Pons (tissue), 1 donor: Measurements from ENCODE around the gene FNBP1.
A peak's percentile ranks its signal among the peaks of the same experiment; 100 is the strongest.

ENCODE experiments used
- DNase-seq: peaks from one replicate; pipeline ENCODE4 v3.0.0-alpha.2; 2016; ENCODE audit warnings: low spot score

The FNBP1 gene

DNA sequence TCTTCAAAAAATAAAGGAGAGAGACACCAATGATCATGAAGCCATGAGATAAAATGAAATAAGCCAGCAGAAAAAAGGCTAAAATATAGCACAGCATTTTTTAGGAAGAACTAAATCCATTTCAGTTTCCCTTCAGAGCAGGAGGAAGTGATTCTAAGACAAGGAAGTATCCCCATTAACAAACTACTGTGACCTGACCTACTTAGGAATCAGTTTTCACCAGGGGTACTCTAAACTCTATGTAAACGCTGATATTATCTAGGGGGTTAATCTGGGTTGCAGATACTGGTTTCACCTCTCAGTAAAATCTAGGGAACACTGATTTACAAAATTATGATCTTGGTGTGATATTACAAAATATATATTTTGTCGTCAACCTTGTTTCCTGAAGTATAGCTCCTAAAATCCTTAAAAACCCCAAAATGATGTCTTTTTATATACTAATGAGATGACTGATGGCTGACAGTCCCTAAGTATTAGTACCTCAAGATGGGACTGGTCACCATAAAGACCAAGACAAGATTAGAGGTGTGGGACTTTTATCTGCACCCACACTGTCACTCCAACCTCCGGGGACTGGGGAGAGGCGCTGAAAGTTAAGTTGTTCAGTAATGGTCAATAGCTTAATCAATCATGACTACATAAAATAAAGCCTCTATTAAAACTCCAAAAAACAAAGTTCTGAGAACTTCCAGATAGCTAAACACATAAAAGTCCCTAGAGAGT, 2.9 kb upstream of the FNBP1 start:
- DNase-seq, result no peak

GRCh38 chr9:130043654-130044623, 950 bp upstream of the FNBP1 start:
- DNase-seq, result no peak

DNA sequence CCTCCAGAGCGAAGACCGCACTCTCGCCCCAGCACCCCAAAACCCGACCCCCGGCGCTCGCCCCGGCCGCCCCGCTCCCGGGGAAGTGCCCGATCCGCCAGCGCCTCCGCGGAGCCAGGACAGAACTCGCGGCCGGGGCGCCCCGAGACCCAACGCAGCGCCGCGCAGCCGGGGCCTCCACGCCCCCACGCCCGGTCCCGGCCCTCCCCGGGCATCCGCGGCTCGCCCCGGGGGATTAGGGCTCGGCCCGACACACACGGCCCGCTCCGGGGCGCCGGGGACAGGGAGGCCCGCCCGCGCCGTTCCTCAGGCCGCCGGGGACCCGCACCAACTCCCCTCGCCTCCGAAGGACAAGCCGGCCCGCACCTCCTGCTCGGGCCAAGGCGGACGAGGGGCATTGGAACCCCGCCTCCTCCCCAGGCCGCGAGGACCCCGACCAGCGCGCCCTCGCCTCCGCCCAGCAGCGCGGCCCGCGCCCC, 544 bp downstream of the FNBP1 start:
- DNase-seq, result no peak

DNA sequence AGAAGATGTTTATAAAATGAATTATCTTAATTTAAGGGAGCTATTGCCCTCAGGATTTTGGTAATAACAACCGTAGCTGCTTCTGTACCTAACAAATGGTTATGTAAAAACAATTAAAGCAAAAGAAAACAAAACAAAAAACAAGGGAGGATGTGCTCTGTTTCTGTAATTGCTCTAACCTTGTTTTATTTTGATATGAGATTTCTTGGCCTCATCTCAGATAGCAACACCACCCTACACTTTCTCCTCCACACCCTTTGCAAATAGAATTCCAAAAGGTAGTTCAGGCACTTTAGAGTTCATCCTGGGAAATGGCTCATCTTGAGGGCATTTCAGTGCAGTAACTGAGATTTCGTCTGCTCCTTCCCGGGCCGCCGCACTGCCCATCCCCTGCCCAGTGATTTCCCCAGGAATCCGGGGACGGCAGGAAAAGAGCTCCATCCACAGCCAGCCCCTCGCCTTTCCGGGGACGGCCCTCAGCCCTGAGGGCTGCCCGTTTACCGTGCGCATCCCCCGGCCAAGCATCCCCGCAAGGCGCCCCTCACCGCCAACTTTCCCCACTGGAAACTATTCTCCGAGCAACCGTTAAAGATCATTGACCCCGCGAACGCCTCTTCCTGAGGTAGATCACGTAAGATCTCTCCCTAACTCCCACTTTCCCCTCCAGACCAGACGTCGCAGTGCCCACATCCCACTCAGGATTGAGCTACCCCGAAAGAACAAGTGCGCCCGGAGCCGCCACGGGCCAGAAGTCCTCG, 1.2 kb downstream of the FNBP1 start:
- DNase-seq, result no peak

DNA sequence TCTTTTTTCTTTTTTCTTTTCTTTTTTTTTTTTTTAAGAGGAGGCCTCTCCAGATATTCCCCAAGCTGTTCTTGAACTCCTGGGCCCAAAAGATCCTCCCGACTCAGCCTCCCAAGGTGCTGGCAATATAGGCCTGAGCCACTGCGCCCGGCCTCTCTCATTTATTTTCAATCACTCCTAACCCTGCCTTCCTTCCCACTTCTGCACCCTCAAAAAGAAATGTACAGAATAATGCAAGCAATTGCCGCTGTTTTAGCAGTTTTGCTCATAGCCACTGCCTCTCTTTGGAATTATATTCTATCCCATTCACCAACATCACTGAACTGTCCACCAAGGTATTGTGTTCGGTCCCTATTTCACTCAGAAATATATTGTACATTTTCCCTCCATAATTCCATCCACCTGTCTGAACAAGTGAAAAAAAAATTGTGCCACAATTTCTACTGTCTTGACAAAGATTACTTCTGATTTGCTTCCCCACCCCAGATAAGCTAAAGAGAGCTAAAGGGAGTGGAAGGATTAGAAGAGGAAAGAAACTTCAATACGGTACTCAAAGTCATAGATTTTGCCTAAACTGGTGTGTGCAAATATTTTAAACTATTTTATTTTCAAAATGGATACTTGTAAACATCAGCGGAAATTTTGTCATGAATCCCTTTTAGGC, 1.9 kb downstream of the FNBP1 start:
- DNase-seq, result peak; percentile 50

DNA sequence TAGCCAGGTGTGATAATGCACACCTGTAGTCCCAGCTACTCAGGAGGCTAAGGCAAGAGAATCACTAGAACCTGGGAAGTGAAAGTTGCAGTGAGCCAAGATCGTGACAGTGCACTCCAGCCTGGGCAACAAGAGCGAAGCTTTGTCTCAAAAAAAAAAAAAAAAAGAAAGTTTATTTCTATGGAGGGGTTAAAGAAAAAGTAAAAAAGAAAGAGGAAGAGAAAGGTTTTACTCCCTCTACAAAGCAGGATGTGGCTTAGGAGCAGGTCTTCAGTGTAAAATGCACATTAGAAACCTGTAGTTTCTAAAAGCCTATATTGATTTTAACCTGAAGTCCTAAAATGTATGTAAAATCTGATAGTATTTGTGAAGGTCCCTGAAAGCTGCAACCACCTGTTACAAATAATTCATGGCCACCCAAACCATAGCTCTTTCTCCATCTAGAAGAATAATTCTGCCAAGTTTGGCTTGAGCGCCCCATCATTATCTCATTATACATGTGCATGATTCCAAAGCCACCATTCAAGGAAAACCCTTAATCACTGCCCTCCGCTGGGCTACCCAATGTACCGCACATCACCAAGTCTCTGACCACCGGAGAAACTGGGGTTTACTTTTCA, 3.4 kb downstream of the FNBP1 start:
- DNase-seq, result peak; percentile 58

- DNase-seq, result no peak
These were observed 6.9 kb downstream of the FNBP1 start for GRCh38 chr9:130036099-130036498.

- no peak for DNase-seq
These were observed 8.4 kb downstream of the FNBP1 start for GRCh38 chr9:130034570-130034969.

DNA sequence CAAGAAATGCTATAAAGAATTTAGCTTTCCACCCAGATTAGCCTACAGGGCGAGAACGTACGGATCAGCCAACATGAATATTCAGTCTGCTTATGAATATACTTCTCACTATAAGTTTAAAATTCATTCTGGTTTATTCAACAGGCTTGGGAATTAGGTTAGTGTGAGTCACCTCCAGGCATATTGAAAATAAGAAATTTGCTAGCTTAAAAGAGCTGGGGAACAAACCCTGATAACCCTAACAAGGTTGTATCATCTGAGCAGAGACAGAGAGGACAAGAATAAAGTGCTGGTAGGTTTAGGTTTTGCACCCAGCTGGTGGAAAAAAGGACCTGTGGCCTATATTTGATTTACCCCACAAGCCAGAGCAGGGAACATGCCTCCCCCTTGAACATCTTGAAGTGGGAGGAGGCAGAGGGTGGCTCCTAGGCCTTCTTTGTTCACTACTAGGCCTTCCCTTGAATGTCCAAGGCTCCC, 12.3 kb downstream of the FNBP1 start:
- no peak for DNase-seq

GRCh38 chr9:130029223-130029973, 13.6 kb downstream of the FNBP1 start:
- DNase-seq, result no peak

- DNase-seq, result no peak
These were observed 14.3 kb downstream of the FNBP1 start for GRCh38 chr9:130028493-130029222.

DNA sequence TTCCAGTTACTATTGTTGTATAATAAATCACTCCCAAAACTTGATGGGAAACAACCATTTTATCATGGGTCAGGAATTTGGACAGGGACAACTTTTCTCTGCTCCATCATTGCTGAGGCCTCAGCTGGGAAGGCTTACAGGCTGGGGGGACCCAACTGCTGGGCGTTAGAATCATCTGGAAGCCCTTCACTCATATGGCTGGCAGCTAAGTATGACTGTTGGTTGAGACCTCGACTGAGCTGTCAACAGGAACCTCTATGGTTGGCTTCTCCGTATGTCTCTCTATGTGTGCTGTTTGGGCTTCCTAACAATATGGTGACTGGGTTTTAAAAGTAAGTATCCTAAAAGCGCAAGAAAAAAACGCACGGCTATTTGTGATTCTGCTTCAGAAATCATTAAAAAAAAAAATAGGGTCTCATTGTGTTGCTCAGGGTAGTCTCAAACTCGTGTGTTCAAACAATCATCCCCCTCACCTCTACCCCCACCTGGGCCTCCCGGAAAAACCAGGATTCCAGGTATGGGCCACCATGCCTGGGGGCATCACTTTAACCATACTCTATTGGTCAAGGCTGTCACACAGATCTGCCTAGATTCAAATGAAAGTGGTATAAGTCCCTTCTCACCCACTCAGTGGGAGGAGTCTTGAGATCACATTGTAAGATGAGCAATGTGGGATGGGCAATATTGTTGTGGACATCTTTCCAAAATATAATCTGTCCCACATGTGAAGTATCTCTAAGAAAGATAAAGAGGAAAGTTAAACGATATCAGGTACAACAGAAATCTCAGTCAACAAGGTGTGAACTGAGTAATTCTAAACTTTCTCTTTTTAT, 15.2 kb downstream of the FNBP1 start:
- DNase-seq, result no peak

- no peak for DNase-seq
These were observed 16.2 kb downstream of the FNBP1 start for GRCh38 chr9:130026583-130027340.

- DNase-seq, result no peak
These were observed 18.4 kb downstream of the FNBP1 start for GRCh38 chr9:130024597-130024994.

- DNase-seq, result no peak
These were observed 18.9 kb downstream of the FNBP1 start for GRCh38 chr9:130023994-130024596.

- no peak for DNase-seq
These were observed 19.7 kb downstream of the FNBP1 start for GRCh38 chr9:130023144-130023787.

DNA sequence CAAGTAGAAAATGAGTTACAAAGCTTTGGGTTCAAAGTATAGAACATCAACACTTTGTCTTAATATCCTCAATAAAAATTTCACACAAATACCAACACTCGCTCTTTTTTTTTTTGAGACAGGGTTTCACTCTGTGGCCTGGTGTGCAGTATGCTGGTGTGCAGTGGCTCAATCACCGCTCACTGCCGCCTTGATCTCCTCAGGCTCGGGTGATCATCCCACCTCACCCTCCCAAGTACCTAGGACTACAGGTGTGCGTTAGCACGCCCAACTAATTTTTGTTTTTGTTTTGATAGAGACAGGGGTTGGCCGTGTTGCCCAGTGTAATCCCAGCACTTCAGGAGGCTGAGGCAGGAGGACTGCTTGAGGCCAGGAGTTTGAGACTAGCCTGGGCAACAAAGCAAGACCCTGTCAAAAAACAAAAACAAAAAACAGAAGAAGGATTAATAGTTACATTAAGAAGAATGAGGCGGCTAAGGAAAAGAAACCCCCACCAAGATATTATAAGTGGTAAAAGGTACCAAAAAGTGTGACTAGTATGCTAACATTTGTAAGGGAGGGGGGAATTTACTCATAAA, 20.3 kb downstream of the FNBP1 start:
- DNase-seq, result no peak
